ENCODE measurements around the gene DNTT.

DNTT gene

GRCh38 chr10:96346295-96346694 lies 42.1 kb downstream of the DNTT start:
- DNase-seq = no peak

- DNase-seq = no peak
Measured at GRCh38 chr10:96352027-96352426, 47.8 kb downstream of the DNTT start.

GRCh38 chr10:96352582-96352981 lies 48.3 kb downstream of the DNTT start:
- DNase-seq = no peak

GRCh38 chr10:96357038-96357620 lies 52.9 kb downstream of the DNTT start:
- DNase-seq = no peak

DNA sequence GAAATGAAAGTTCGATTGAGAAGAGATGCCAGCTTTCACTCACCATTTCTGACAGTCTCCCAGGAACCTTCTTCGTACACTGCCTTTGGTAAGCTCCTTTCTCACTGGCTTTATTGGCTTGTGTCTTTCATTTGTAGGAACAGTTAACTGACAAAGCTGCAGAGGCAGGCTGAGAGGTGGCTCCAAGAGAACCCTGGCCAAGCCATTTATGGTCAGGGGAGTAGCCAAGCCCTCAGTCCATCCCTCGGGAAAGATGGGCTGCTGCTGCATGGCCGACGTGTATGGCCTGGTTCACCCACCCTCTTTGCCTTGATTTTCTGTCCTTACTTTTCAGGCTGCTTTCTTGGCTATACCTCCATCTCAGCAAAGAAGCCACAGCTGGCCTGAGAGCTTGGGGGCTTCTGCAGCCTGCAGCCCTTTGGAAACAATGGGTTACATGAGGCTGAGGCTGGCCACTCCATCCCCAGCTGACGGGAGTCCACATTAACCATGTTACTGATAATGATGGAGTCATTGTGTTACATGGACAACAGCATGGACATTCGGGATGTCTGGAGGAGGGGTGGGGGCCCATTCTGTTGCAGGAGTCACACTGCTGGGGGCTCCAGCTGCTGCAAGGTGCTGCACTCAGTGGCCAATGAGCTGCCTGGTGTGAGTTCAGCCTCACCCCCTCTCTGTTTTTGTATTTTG lies 54.8 kb downstream of the DNTT start, which contains the start of gene OPALIN:
Gene OPALIN, minus strand, starts transcription at position 152 of the 690 bp plus-strand sequence. Its CDS starts 106 bp downstream, at position 46.
- DNase-seq = no peak

DNA sequence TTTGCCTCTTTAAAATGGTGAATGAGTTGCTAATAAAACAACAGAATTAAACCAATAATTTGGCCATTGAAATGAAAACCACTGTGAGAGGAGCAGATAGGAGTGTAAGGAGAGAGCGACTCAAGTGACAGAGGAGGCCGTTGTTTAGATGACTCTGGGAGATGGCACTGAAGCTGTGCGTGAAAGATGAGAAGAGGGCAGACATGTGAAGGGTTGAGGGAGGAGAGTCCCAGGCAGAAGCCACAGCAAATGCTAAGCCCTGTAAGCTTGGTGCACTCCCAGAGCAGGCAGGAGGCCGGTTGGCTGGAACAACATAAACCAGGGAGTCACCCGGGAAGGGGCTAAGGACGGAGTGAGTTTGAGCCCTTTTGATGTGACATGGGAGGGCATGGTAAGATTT lies 55.4 kb downstream of the DNTT start:
- no peak for DNase-seq

GRCh38 chr10:96360331-96360730 lies 56.1 kb downstream of the DNTT start:
- no peak for DNase-seq

GRCh38 chr10:96360766-96361165 lies 56.5 kb downstream of the DNTT start:
- DNase-seq = no peak

DNA sequence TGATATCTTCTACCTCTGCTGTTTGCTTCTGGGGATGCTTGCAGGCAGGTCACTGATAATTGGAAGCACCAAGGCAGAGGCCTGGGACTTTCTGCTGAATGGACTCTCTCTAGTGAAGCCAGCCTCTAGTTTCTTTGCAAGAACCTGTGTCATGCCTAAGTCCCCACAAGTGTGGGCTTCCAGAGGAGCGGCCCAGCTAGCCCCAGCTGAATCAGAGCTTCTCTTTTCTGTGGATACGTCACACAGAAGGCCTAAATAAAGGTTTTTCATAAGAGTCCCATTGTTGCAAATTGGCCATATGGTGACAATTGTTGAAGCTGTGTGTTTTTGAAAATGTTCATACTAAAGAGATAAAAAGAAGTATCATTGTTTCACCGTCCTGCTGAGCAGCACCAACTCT lies 61.3 kb downstream of the DNTT start:
- no peak for DNase-seq

DNA sequence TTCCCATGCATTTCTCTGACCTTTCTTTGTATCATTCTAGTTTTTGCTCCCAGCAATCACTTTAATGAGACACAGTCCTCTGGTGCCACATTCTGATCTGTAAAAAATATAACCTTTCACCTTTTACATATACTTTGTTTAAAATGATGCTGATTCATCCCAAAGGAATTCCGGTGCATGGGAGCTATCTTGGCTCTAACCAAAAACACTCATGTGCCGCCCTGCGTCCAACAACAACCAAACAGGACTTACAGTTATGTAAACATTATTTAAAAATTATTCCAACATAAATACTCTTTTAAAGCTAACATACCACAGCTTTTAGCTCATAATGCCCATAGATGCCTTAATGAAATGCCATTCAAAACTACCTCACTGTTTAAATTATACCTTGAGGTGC lies 62.3 kb downstream of the DNTT start:
- DNase-seq = no peak

GRCh38 chr10:96367470-96367869 lies 63.2 kb downstream of the DNTT start:
- DNase-seq = no peak

GRCh38 chr10:96368971-96369370 lies 64.7 kb downstream of the DNTT start:
- no peak for DNase-seq

- no peak for DNase-seq
Measured at GRCh38 chr10:96369890-96370583, 65.8 kb downstream of the DNTT start.

DNA sequence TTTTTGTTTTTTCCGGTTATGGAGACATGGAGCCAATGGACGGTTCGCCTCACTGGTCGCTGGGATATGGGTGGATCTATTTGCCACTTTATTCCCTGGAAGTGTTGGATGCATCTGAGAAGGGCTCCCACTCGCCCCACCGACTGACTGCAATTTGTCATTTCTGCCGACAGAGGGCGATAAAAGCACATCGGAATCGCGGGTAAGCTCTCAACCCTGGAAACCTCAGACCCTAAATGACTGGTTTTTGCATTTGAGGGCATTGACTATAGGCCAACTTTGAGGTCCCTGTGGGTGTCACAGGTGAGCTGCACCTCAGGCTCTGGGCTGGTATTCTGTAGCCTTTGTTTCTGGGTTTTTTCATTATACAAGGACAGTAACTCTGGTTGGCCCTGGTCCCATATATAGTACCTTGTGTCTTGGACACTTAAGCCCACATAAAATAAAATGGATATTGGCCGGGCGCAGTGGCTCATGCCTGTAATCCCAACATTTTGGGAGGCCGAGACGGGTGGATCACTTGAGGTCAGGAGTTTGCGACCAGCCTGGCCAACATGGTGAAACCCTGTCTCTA lies 66.4 kb downstream of the DNTT start:
- peak in 1 of 2 donors; percentile 26 for DNase-seq

DNA sequence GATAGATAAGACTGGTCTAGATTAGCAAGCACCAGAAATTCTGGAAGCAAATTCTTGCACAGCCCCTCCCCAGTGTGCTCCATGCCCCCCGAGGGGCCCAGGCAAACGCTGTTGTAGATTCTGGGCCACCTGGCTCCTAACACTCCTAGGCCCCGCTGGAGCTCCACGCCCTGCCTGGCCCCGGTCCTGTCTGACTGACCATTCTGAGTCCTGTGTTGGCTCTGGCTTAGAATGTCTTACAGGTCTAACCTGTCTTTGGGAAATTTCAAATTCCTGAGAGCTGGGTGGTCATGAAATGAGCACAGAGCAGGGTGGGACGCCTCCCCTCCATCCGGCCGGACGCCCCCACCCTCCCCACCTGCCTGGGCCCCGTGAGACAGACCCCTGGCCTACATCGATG lies 67.1 kb downstream of the DNTT start:
- DNase-seq = no peak

- no peak for DNase-seq
Measured at GRCh38 chr10:96374004-96374403, 69.8 kb downstream of the DNTT start.

- no peak for DNase-seq
Measured at GRCh38 chr10:96374639-96374984, 70.4 kb downstream of the DNTT start.

DNA sequence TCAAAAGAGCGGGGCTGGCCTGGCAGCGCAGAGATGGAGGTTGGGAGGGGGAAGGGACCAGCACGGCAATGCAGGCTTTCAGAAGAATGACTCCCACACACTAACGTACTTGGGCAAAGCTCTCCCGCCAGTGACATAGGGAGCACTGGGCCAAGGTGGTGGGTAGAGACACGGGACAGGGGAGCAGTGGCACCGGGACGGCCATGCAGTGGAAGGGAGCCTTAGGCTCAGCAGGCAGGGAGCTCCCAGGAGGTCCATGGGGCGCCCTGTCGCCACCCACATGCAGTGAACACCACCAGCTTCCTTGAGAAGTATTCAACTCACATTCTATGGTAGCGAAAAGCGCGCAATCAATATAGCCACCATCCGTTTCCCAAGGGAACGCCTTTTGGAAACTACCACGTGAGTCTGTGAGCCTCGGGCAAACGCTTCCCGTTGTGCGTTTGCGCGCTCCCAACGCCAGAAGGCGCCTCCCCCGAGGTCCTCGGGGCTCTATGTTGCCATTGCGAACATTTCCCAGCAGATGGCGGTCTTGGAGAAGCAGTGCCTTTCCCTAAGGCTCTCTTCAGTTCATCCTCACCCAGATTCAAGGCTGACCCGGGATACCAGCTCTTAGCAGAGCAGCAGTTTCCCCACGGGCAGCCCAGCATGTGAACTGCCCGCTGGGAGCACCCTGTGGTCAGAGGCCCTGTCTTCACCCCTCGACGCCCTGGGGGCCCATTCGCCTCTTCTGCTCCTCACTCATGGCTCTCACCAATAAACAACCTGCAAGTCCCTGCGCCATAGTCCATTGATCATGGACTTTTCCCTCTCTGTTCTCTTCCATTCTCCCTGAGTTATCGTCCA lies 71.0 kb downstream of the DNTT start:
- DNase-seq = peak; percentile 44 to 49

GRCh38 chr10:96376483-96376882 lies 72.2 kb downstream of the DNTT start:
- DNase-seq = no peak

- DNase-seq = no peak
Measured at GRCh38 chr10:96377816-96378294, 73.6 kb downstream of the DNTT start.

DNA sequence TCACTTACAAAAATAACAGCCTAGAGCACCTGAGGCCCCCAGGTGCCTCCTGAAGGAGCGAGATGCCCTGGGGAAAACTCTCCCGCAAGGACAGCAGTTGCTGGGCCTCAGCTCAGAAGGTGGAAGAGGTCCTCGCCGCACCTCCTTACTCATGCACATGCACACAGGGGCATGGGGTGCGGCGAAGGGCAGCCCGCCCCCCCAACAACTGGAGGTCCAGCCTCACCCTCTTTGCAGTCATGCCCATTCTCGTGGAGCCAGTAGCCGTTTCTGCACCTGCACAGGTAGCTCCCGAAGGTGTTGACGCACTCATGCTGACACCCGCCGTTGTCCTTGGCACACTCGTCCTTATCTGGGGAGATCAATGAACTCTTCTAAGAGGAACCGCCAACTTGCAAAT lies 74.5 kb downstream of the DNTT start:
- DNase-seq = no peak

DNA sequence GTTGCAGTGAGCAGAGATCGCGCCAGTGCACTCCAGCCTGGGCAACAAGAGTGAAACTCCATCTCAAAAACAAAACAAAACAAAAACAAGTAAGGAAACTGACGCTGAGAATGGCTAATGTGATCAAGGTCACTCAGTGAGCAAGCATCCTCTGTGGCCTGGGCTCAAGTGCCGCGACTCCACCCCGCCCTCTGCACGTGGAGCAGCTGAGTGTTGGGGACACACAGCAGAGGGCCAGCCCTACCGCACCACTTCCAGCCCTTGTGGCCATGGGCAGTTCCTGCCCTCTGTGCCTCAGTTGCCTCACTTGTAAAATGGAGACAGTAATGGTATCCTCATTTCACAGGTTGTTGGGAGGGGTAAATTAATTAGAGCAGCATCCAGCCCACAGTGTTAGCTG lies 75.5 kb downstream of the DNTT start:
- no peak for DNase-seq

DNA sequence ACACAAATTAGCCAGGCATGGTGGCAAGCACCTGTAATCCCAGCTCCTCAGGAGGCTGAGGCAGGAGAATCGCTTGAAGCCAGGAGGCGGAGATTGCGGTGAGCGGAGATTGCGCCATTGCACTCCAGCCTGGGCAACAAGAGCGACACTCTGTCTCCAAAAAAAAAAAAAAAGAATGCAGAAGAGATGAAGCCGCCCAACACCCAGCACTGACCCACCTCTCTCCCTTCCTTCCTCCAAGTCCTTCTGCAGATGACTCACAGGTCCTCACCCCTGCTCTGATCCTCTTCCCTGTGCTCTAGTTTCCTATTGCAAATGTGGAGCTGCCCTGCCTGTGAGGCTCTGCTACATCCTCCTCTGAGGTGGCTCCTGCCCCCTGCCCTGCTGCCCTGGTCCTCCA lies 76.6 kb downstream of the DNTT start:
- no peak for DNase-seq
